Stimulated activated CD8-positive, alpha-beta memory T cell treated with anti-CD3 and anti-CD28 coated beads, Interleukin-2, amount 100 ng/mL, for 48 hours (primary cell): Measurements from ENCODE around the gene COQ4.

Experiments
- DNase-seq, 2 donors: peaks; one replicate each; pipeline ENCODE4 v3.0.0-alpha.2; 2020; ENCODE audit warnings: low read depth in 2 of 2

Gene COQ4

GRCh38 chr9:128340691-128341434 lies 18.2 kb downstream of the COQ4 start:
- DNase-seq = no peak

GRCh38 chr9:128341435-128341849 lies 18.8 kb downstream of the COQ4 start:
- DNase-seq = peak; percentile 49 to 57

- no peak for DNase-seq
Measured at GRCh38 chr9:128342971-128343680, 20.5 kb downstream of the COQ4 start.

- DNase-seq = no peak
Measured at GRCh38 chr9:128343855-128344254, 21.2 kb downstream of the COQ4 start.

GRCh38 chr9:128344931-128345605 lies 22.4 kb downstream of the COQ4 start:
- DNase-seq = no peak

- no peak for DNase-seq
Measured at GRCh38 chr9:128349125-128349524, 26.5 kb downstream of the COQ4 start.

- DNase-seq = no peak
Measured at GRCh38 chr9:128349772-128350171, 27.1 kb downstream of the COQ4 start.

- no peak for DNase-seq
Measured at GRCh38 chr9:128355451-128355850, 32.8 kb downstream of the COQ4 start.

GRCh38 chr9:128358090-128358489 lies 35.5 kb downstream of the COQ4 start:
- no peak for DNase-seq

GRCh38 chr9:128358861-128359260 lies 36.2 kb downstream of the COQ4 start:
- no peak for DNase-seq

GRCh38 chr9:128360826-128361225 lies 38.2 kb downstream of the COQ4 start:
- no peak for DNase-seq

- no peak for DNase-seq
Measured at GRCh38 chr9:128361296-128361985, 38.8 kb downstream of the COQ4 start.

- DNase-seq = peak; percentile 47 to 56
Measured at GRCh38 chr9:128361986-128362646, 39.5 kb downstream of the COQ4 start.

- no peak for DNase-seq
Measured at GRCh38 chr9:128362774-128363173, 40.1 kb downstream of the COQ4 start.

GRCh38 chr9:128365525-128365924 lies 42.9 kb downstream of the COQ4 start:
- no peak for DNase-seq

- no peak for DNase-seq
Measured at GRCh38 chr9:128369024-128369706, 46.5 kb downstream of the COQ4 start.

- DNase-seq = no peak
Measured at GRCh38 chr9:128370367-128370751, 47.7 kb downstream of the COQ4 start.

GRCh38 chr9:128370752-128371629 lies 48.4 kb downstream of the COQ4 start, which contains the start of gene URM1:
TSS of gene URM1 (plus strand) at chr9:128371374. CDS start at chr9:128371381, 7 bp downstream.
- peak; percentile 90 to 94 for DNase-seq

- no peak for DNase-seq
Measured at GRCh38 chr9:128371630-128372117, 49.0 kb downstream of the COQ4 start.

- no peak for DNase-seq
Measured at GRCh38 chr9:128372188-128372641, 49.6 kb downstream of the COQ4 start.
